Testis (tissue), 3 donors: ENCODE measurements around the gene DHX40. TPM values are rescaled to one million over a fixed set of nuclear protein-coding genes. Genes with fewer than 3 reads are reported as not detected.

Experiments
- DNase-seq: peaks from one replicate; pipeline ENCODE4 v3.0.0-alpha.2; 2019
- H3K27ac ChIP-seq, 2 donors: fragments of 200-600 bp; sonication (generic); one replicate each; pipeline ENCODE4 v1.5.1; 2019
- H3K27me3 ChIP-seq: fragments of 200-600 bp; sonication (generic); one replicate; pipeline ENCODE4 v1.5.1; 2019
- H3K36me3 ChIP-seq: fragments of 200-600 bp; sonication (generic); one replicate; pipeline ENCODE4 v1.5.1; 2017; ENCODE audit warnings: low read depth; ENCODE audit errors: missing control alignments
- H3K4me1 ChIP-seq: fragments of 200-600 bp; sonication (generic); one replicate; pipeline ENCODE4 v1.5.1; 2019
- H3K4me3 ChIP-seq, 2 donors: fragments of 200-600 bp; sonication (generic); one replicate each; pipeline ENCODE4 v1.5.1; 2017 to 2019
- H3K9me3 ChIP-seq: fragments of 200-600 bp; sonication (generic); one replicate; pipeline ENCODE4 v1.5.1; 2017
- POLR2A ChIP-seq: fragments of 450-650 bp; IDR thresholded peaks from one replicate; pipeline ENCODE4 v1.6.1; 2017; ENCODE audit warnings: antibody characterized with exemption, mild to moderate bottlenecking, moderate library complexity
- WGBS, 2 donors: methylation state at CpG; one replicate each; pipeline ENCODE4 v1.1.5; 2018; 5-methylcytosine and 5-hydroxymethylcytosine counted together
- intact Hi-C: fragments of 100-400 bp; cut with DNase I; formaldehyde crosslinking; loops from one replicate; pipeline ENCODE4 v1.15.1; 2023; ENCODE audit warnings: low total_unique reads
- polyA plus RNA-seq: library from polyadenylated mRNA; stranded (reverse); fragments of 350-450 nt; fragmentation: Illumina TruSeq; extraction: RNeasy Lipid Tissue Mini Kit (QIAGEN cat#74804); gene quantifications from one replicate; pipeline ENCODE4 v1.2.3, GENCODE V29; 2014; ENCODE audit warnings: low read depth, low replicate concordance; ENCODE audit not compliant: insufficient read depth
- total RNA-seq, 2 donors: library from RNA; depleted of rRNA; stranded (reverse); fragments of >200 nt; gene quantifications; one replicate each; pipeline ENCODE4 v1.2.3, GENCODE V29; 2016
- TF ChIP-seq, protein P1 (sequence below), 3 experiments: fragments of 450-650 bp in 2 of 3; fragments of 200-600 bp in 1 of 3; sonication (generic) in 1 of 3; IDR thresholded peaks; one replicate each; pipeline ENCODE4 v1.5.1; 2016 to 2019; ENCODE audit warnings: antibody characterized with exemption in 3 of 3, mild to moderate bottlenecking in 2 of 3, moderate library complexity in 1 of 3

Gene DHX40
- total and polyA plus RNA-seq, 3 donors from 2014 or later = 53.2 to 71.9 (median 60.8) TPM

DNA sequence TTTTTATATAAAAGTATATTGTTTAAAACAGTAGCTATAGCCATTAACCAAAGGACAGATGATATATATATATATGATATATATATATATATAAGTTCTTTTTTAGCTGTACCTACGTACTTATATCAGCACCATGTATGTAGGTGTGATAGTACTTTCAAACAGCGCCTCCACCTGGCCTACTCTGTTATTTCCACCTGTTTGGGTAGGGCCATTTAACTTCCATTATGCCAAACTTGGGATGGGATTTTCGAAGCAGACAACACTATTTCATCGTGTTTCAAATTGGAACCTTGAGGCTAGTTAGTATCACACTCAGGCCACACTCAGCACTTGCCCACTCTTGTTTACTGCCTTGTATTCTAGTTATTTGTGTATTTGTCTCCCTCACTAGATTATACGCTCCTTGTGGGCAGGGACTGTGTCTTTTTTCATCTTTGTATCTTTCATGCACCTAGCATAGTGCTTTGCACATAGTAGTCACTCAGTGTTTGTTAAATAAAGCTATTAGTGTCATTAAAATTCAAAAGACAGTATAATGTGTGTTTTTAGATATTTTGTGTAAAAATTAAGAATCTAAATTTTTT is 42.5 kb downstream of the DHX40 start:
- Histone ChIP-seq H3K27ac (no peak overlapping the region), H3K4me3 (no peak overlapping the region), H3K36me3 (no peaks in the 10 kb centered on the region), H3K4me1 (no peaks in the 10 kb centered on the region), H3K9me3 (no peaks in the 10 kb centered on the region), H3K27me3 (no peaks in the 10 kb centered on the region)
- WGBS, 2 donors = 85 to 89% methylated on average over 5 of the region's 5 CpGs
- DNase-seq = peak; percentile 48
- TF ChIP-seq, protein P1, sequence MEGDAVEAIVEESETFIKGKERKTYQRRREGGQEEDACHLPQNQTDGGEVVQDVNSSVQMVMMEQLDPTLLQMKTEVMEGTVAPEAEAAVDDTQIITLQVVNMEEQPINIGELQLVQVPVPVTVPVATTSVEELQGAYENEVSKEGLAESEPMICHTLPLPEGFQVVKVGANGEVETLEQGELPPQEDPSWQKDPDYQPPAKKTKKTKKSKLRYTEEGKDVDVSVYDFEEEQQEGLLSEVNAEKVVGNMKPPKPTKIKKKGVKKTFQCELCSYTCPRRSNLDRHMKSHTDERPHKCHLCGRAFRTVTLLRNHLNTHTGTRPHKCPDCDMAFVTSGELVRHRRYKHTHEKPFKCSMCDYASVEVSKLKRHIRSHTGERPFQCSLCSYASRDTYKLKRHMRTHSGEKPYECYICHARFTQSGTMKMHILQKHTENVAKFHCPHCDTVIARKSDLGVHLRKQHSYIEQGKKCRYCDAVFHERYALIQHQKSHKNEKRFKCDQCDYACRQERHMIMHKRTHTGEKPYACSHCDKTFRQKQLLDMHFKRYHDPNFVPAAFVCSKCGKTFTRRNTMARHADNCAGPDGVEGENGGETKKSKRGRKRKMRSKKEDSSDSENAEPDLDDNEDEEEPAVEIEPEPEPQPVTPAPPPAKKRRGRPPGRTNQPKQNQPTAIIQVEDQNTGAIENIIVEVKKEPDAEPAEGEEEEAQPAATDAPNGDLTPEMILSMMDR (IDR thresholded peaks at IDR 0.05) = peak in 1 of 3 experiments; percentile 33
- no peak for TF ChIP-seq POLR2A
- intact Hi-C loops = no loop called here

DNA sequence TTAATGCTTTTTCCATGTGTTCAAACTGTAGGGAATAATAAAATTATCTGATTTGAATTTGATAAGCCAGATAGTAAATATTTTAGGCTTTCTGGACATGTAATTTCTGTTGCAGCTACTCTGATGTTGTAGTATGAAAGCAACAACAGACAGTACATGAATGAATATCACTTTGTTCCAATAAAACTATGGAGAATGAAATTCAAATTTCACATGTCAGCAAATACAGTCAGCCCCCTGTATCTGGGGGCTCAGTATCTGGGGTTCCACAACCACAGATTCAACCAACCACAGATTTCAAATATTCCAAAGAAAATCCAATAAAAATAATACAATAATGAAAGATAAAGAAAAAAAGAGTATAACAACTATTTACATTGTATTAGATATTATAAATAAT is 46.1 kb downstream of the DHX40 start:
- Histone ChIP-seq H3K27me3 (no peaks in the 10 kb centered on the region), H3K4me3 (no peak overlapping the region), H3K9me3 (no peaks in the 10 kb centered on the region), H3K36me3 (no peaks in the 10 kb centered on the region), H3K4me1 (no peaks in the 10 kb centered on the region), H3K27ac (no peak overlapping the region)
- DNase-seq = no peak
- intact Hi-C loops = no loop called here
- TF ChIP-seq, protein P1 (IDR thresholded peaks at IDR 0.05) = no peak
- no peak for TF ChIP-seq POLR2A

DNA sequence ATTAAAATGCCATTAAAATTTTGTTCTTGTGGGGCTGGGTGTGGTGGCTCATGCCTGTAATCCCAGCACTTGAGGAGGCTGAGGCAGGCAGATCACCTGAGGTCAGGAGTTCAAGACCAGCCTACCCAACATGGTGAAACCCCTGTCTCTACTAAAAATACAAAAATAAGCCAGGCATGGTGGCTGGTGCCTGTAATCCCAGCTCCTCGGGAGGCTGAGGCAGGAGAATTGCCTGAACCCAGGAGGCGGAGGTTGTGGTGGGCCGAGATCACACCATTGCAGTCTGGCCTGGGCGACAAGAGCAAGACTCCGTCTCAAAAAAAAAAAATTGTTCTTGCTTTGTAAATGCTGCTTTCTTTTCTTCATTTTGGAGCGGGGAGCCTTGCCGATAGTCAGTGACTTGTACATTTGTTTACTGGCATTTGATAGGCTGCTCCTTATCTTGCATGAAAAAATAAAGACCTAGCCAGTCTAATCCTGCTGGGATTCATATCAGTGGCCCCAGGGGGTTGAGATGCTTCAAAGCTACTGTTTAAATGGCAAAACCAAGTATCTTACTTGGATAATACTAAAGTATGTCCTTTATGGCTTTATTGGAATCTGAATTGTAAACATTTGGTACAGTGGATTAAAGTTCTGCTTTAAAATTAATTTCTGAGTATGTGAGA is 51.0 kb downstream of the DHX40 start:
- DNase-seq = no peak
- intact Hi-C loops = no loop called here

DNA sequence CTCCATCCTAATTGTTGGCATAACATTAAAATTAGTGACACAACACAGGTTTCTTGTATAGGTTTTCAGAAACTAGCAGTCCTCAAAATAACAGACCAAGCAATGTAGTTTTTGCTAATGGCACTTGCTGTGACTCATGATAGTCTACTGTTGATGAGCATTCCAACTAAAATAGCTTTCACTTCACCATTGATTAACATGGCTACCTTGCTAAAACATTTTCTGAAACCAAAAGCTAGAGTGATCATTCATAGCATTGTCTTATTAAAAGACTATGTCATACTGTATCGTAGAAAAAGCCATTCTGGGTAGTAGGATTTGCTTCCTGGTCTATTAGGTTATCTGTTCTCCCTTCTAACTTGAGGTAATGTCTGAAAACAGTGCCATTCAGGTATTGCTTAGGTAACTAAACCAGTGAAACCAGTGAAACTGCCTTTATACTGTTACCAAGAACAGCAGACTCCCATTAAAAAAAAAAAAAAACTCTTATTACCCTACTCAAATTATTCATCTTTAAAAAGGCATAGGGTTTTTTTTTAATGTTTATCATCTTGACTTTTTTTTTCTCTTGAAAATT is 51.8 kb downstream of the DHX40 start:
- H3K36me3 ChIP-seq = no peaks in the 10 kb centered on the region
- H3K27ac ChIP-seq = peak overlapping the region in 1 of 2 donors; percentile 99
- H3K27me3 ChIP-seq = no peaks in the 10 kb centered on the region
- H3K4me1 ChIP-seq = peaks cover 11% of the 10 kb centered on the region
- no peak for DNase-seq
- no peak for TF ChIP-seq POLR2A
- TF ChIP-seq, protein P1 (IDR thresholded peaks at IDR 0.05) = no peak
- no peaks in the 10 kb centered on the region for H3K9me3 ChIP-seq
- H3K4me3 ChIP-seq = no peak overlapping the region
- intact Hi-C loops = no loop called here
- WGBS, 2 donors = 63 to 80% methylated on average over 1 of the region's 1 CpG

More for the DNA sequence above, 51.0 kb downstream of the DHX40 start:
- Histone ChIP-seq H3K4me1 (peaks cover 3% of the 10 kb centered on the region), H3K36me3 (no peaks in the 10 kb centered on the region), H3K27ac (no peak overlapping the region), H3K27me3 (no peaks in the 10 kb centered on the region), H3K4me3 (no peak overlapping the region), H3K9me3 (no peaks in the 10 kb centered on the region)
- TF ChIP-seq POLR2A = no peak
- TF ChIP-seq, protein P1 (IDR thresholded peaks at IDR 0.05) = no peak
- 91 to 95% methylated on average over 7 of the region's 7 CpGs for WGBS, 2 donors

DNA sequence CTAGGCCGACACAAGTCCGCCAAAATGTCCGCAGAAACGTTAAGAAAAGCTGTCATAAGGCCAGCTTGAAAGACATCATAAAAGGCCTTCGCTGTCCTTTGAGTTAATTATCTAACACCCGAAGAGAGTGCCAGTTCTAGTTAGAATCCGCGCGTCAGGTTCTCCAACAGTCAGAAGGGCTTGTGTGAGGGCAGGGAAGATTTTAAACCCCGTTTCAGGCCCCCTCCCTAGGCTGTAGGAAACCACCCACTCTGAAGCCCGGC is 53.6 kb downstream of the DHX40 start:
- WGBS, 2 donors = 0% methylated on average over 9 to 11 of the region's 11 CpGs
- DNase-seq = no peak
- Histone ChIP-seq H3K27ac (peak overlapping the region; percentile 98 to 99), H3K4me3 (peak overlapping the region; percentile 97 to 99), H3K4me1 (peaks cover 23% of the 10 kb centered on the region), H3K36me3 (no peaks in the 10 kb centered on the region), H3K9me3 (no peaks in the 10 kb centered on the region), H3K27me3 (no peaks in the 10 kb centered on the region)
- TF ChIP-seq, protein P1 (IDR thresholded peaks at IDR 0.05) = no peak
- TF ChIP-seq POLR2A = no peak
- intact Hi-C loops = no loop called here
